Peyer's patch (tissue), 4 donors: Measurements from ENCODE around the gene TRIP10.

Experiments used
- CTCF ChIP-seq, 6 experiments: fragments of 450-650 bp in 4 of 6; fragments of 200-600 bp in 2 of 6; sonication (generic) in 1 of 6; IDR thresholded peaks; one replicate each; pipeline ENCODE4 v1.5.1; 2017 to 2019; ENCODE audit warnings: antibody characterized with exemption in 6 of 6, mild to moderate bottlenecking in 3 of 6, moderate library complexity in 1 of 6
- POLR2A ChIP-seq, 2 donors: fragments of 450-650 bp; IDR thresholded peaks; one replicate each; pipeline ENCODE4 v1.5.1; 2017; ENCODE audit warnings: antibody characterized with exemption in 2 of 2, mild to moderate bottlenecking in 2 of 2, moderate library complexity in 2 of 2

- TF ChIP-seq CTCF (IDR thresholded peaks at IDR 0.05) (no peak), POLR2A (IDR thresholded peaks at IDR 0.05) (no peak)
Measured at GRCh38 chr19:6777434-6777833, 38.0 kb downstream of the TRIP10 start.
